HG02642 (cell line): Measurements from ENCODE around the gene CLIC3.

Experiments
- ATAC-seq: cut with Tn5 transposase; IDR thresholded peaks from one replicate; pipeline ENCODE4 v1.9.1; 2021; ENCODE audit warnings: mild to moderate bottlenecking; ENCODE audit not compliant: unreplicated experiment, poor library complexity

The CLIC3 gene

GRCh38 chr9:136970361-136970760 is 26.0 kb downstream of the CLIC3 start:
- ATAC-seq: no peak

GRCh38 chr9:136969774-136970173 is 26.6 kb downstream of the CLIC3 start:
- ATAC-seq: no peak

- no peak for ATAC-seq
Observed at GRCh38 chr9:136969150-136969549, 27.2 kb downstream of the CLIC3 start.

- ATAC-seq: no peak
Observed at GRCh38 chr9:136968333-136969127, 27.8 kb downstream of the CLIC3 start.

- ATAC-seq: no peak
Observed at GRCh38 chr9:136965771-136966484, 30.4 kb downstream of the CLIC3 start.

- no peak for ATAC-seq
Observed at GRCh38 chr9:136964833-136965422, 31.4 kb downstream of the CLIC3 start.

- ATAC-seq: no peak
Observed at GRCh38 chr9:136964171-136964689, 32.1 kb downstream of the CLIC3 start.

GRCh38 chr9:136963751-136964150 is 32.6 kb downstream of the CLIC3 start:
- ATAC-seq: no peak

- ATAC-seq: no peak
Observed at GRCh38 chr9:136963341-136963740, 33.0 kb downstream of the CLIC3 start.

GRCh38 chr9:136962701-136963248 is 33.6 kb downstream of the CLIC3 start:
- no peak for ATAC-seq

- ATAC-seq: no peak
Observed at GRCh38 chr9:136962163-136962562, 34.2 kb downstream of the CLIC3 start.

GRCh38 chr9:136961279-136962065 is 34.9 kb downstream of the CLIC3 start:
- ATAC-seq: no peak

GRCh38 chr9:136960938-136961275 is 35.5 kb downstream of the CLIC3 start:
- no peak for ATAC-seq

GRCh38 chr9:136960212-136960937 is 36.0 kb downstream of the CLIC3 start:
- no peak for ATAC-seq

- no peak for ATAC-seq
Observed at GRCh38 chr9:136958898-136959850, 37.2 kb downstream of the CLIC3 start.

- ATAC-seq: no peak
Observed at GRCh38 chr9:136958473-136958872, 37.9 kb downstream of the CLIC3 start.

GRCh38 chr9:136957901-136958300 is 38.5 kb downstream of the CLIC3 start:
- ATAC-seq: no peak

GRCh38 chr9:136957461-136957860 is 38.9 kb downstream of the CLIC3 start:
- no peak for ATAC-seq
